SU-DHL-6 (cell line): ENCODE measurements around the gene CYCS.

Experiments used
- H2AFZ ChIP-seq: fragments of 200-600 bp; sonication (generic); 2 replicates; pipeline ENCODE4 v1.6.1; 2014; ENCODE audit warnings: low read depth, mild to moderate bottlenecking, moderate library complexity, mixed read lengths, antibody characterized with exemption, low read length; ENCODE audit not compliant: severe bottlenecking
- H3F3A ChIP-seq: fragments of 200-600 bp; shearing (Covaris generic); 2 replicates; pipeline ENCODE4 v1.6.0; 2016; ENCODE audit warnings: antibody characterized with exemption, mild to moderate bottlenecking; ENCODE audit not compliant: insufficient read depth
- H3K27ac ChIP-seq: fragments of 200-600 bp; sonication (generic); 2 replicates; pipeline ENCODE4 v1.5.1; 2016; ENCODE audit warnings: low read depth, mild to moderate bottlenecking, low read length, moderate library complexity, mixed read lengths
- H3K27me3 ChIP-seq: fragments of 200-600 bp; sonication (generic), shearing (Covaris generic); 2 replicates; pipeline ENCODE4 v1.6.0; 2014; ENCODE audit warnings: mild to moderate bottlenecking, low read length
- H3K36me3 ChIP-seq: fragments of 200-600 bp; sonication (generic); 2 replicates; pipeline ENCODE4 v1.6.1; 2014; ENCODE audit warnings: mild to moderate bottlenecking, low read length, mixed read lengths
- H3K4me2 ChIP-seq: fragments of 300-600, 200-600 bp; shearing (Covaris generic), sonication (generic); 2 replicates; pipeline ENCODE4 v1.6.0; 2014; ENCODE audit warnings: low read length, low read depth, mild to moderate bottlenecking; ENCODE audit not compliant: poor library complexity, severe bottlenecking
- H3K4me3 ChIP-seq: fragments of 200-600 bp; sonication (generic); 2 replicates; pipeline ENCODE4 v1.5.1; 2014; ENCODE audit warnings: antibody characterized with exemption, low read length, mild to moderate bottlenecking, mixed read lengths; ENCODE audit not compliant: insufficient read depth, poor library complexity, severe bottlenecking
- H3K79me2 ChIP-seq: fragments of 200-600 bp; sonication (generic); 2 replicates; pipeline ENCODE4 v1.6.1; 2014; ENCODE audit warnings: mild to moderate bottlenecking, low read length, moderate library complexity; ENCODE audit not compliant: insufficient read depth
- H3K9ac ChIP-seq: fragments of 200-600 bp; sonication (generic); 2 replicates; pipeline ENCODE4 v1.7.0; 2014; ENCODE audit warnings: mild to moderate bottlenecking, low read length
- H3K9me2 ChIP-seq: fragments of 200-600 bp; sonication (generic); replicated peaks from 2 replicates; pipeline ENCODE4 v1.6.1; 2014; ENCODE audit warnings: low read length; ENCODE audit not compliant: insufficient read depth
- H3K9me3 ChIP-seq: fragments of 200-600 bp; sonication (generic); 2 replicates; pipeline ENCODE4 v1.6.1; 2014; ENCODE audit warnings: low read length, mixed read lengths; ENCODE audit not compliant: insufficient read depth
- H4K20me1 ChIP-seq: fragments of 200-600 bp; sonication (generic); 2 replicates; pipeline ENCODE4 v1.6.1; 2014; ENCODE audit warnings: low read depth, mild to moderate bottlenecking, antibody characterized with exemption, low read length, moderate library complexity, mixed read lengths
- EZH2phosphoT487 ChIP-seq: fragments of 200-600 bp; sonication (generic), shearing (Covaris generic); conservative IDR thresholded peaks from 2 replicates; pipeline ENCODE4 v1.6.1; 2018; ENCODE audit warnings: mild to moderate bottlenecking, antibody characterized with exemption, low read length, moderate library complexity, mixed read lengths
- TF ChIP-seq, protein P1 (sequence below): fragments of 200-600 bp; sonication (generic); IDR thresholded peaks from one replicate; pipeline ENCODE4 v1.5.1; 2017; ENCODE audit warnings: antibody characterized with exemption, mild to moderate bottlenecking, low read length, moderate library complexity; ENCODE audit not compliant: insufficient read depth, poor library complexity, severe bottlenecking

Gene CYCS

DNA sequence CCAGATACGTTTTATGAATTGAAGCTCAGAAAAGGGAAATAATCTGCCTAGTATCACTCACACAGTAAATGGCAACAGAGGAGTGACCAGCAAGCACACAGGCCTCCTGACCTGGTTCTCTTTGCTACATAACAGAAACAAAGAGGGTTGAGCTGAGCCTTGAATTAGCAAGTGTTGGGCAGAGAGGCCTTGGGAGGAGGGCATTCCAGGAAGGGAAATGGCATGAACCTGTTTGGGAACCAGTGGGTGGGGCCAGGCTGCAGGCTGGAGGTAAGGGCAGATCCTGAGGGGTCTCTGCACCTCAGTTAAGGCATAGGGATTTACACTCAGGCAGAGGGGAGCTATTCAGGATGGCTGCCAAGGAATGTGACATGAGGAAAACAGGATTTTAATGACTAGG, 24.8 kb upstream of the CYCS start:
- Histone ChIP-seq H3K79me2 (no peaks in the 10 kb centered on the region), H2AFZ (no peak overlapping the region), H4K20me1 (no peaks in the 10 kb centered on the region), H3K4me3 (no peak overlapping the region), H3F3A (no peaks in the 10 kb centered on the region), H3K4me2 (no peak overlapping the region), H3K9me3 (no peaks in the 10 kb centered on the region), H3K27me3 (no peaks in the 10 kb centered on the region), H3K36me3 (no peaks in the 10 kb centered on the region), H3K27ac (no peak overlapping the region), H3K9me2 (no peaks in the 10 kb centered on the region), H3K9ac (no peak overlapping the region)
- TF ChIP-seq, protein P1, sequence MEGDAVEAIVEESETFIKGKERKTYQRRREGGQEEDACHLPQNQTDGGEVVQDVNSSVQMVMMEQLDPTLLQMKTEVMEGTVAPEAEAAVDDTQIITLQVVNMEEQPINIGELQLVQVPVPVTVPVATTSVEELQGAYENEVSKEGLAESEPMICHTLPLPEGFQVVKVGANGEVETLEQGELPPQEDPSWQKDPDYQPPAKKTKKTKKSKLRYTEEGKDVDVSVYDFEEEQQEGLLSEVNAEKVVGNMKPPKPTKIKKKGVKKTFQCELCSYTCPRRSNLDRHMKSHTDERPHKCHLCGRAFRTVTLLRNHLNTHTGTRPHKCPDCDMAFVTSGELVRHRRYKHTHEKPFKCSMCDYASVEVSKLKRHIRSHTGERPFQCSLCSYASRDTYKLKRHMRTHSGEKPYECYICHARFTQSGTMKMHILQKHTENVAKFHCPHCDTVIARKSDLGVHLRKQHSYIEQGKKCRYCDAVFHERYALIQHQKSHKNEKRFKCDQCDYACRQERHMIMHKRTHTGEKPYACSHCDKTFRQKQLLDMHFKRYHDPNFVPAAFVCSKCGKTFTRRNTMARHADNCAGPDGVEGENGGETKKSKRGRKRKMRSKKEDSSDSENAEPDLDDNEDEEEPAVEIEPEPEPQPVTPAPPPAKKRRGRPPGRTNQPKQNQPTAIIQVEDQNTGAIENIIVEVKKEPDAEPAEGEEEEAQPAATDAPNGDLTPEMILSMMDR = no peak
- TF ChIP-seq EZH2phosphoT487 = no peak

DNA sequence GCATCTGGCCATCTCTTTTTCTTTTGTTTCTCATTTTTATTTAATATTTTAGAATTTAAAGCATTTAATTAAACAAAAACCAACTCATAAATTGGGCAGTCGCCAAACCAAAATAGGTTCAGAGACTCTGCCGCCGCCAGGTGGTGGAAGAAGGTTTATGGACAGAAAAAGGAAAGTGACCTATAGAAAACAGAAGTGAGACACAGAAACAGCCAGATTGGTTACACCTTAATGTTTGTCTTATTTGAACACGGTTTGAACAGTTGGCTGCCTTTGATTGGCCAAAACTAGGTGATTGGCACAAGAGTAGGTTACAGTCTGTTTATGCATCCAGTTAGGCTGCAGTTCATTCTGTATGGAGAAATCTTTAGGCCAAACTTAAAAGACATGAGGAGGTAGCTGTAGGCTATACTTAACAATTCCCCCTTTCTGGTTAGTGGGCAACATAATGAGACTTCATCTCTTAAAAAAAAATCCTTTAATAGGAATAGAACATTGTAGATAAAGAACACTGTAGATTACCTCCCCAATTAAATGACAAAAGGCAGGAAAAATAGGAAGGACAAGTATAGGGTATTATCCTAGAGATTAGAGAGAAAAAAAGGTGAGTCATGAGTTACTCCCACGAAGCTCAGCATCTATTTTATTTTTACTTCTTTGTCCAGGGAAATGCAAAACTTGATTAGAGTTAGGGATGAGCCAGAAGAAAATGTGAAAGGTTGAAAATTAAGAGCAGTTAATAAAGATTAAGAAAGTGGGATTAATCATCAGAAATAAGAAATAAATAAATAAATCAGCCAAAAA, 23.9 kb upstream of the CYCS start:
- H2AFZ ChIP-seq = no peak overlapping the region
- no peak overlapping the region for H3K4me2 ChIP-seq
- TF ChIP-seq EZH2phosphoT487 = no peak
- TF ChIP-seq, protein P1 = no peak
- H3K9ac ChIP-seq = no peak overlapping the region
- H3K4me3 ChIP-seq = no peak overlapping the region
- H3F3A ChIP-seq = no peaks in the 10 kb centered on the region
- no peaks in the 10 kb centered on the region for H3K36me3 ChIP-seq
- H3K9me3 ChIP-seq = no peaks in the 10 kb centered on the region
- H3K27me3 ChIP-seq = no peaks in the 10 kb centered on the region
- no peak overlapping the region for H3K27ac ChIP-seq
- no peaks in the 10 kb centered on the region for H3K9me2 ChIP-seq
- no peaks in the 10 kb centered on the region for H4K20me1 ChIP-seq
- no peaks in the 10 kb centered on the region for H3K79me2 ChIP-seq

DNA sequence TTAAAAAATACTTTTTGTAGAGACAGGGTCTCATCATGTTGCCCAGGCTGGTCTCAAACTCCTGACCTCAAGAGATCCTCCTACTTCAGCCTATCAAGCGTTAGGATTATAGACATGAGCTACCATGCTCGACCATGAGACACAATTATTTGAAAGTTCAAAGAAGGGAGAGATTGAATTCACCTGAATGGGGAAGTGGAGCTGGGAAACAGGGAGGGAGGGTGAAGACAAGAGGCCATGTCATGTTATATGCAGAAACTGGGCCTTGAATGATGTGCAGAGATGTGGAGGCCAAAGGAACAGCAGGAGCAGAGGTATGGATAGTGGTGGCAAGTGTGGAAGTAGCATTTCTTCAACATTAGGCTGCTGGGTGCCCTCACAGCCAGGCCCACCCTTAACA, 18.7 kb upstream of the CYCS start:
- H3K4me2 ChIP-seq = no peak overlapping the region
- no peak overlapping the region for H3K4me3 ChIP-seq
- no peaks in the 10 kb centered on the region for H3K79me2 ChIP-seq
- H3K9me2 ChIP-seq = no peaks in the 10 kb centered on the region
- no peaks in the 10 kb centered on the region for H3K36me3 ChIP-seq
- no peaks in the 10 kb centered on the region for H3K27me3 ChIP-seq
- H3K9ac ChIP-seq = no peak overlapping the region
- H2AFZ ChIP-seq = no peak overlapping the region
- TF ChIP-seq, protein P1 = no peak
- TF ChIP-seq EZH2phosphoT487 = no peak
- no peaks in the 10 kb centered on the region for H3K9me3 ChIP-seq
- H3K27ac ChIP-seq = no peak overlapping the region
- H4K20me1 ChIP-seq = no peaks in the 10 kb centered on the region
- no peaks in the 10 kb centered on the region for H3F3A ChIP-seq
